IPS-20b (cell line): ENCODE measurements around the gene RPS21.
A peak's percentile ranks its signal among the peaks of the same experiment; 100 is the strongest.

Experiments
- H3K27ac ChIP-seq: one replicate; pipeline ENCODE4 v1.5.1; 2013; ENCODE audit warnings: low read length
- H3K27me3 ChIP-seq: 2 replicates; pipeline ENCODE4 v1.6.1; 2013; ENCODE audit warnings: mild to moderate bottlenecking, low read length, inconsistent platforms; ENCODE audit not compliant: insufficient read depth
- H3K36me3 ChIP-seq: 2 replicates; pipeline ENCODE4 v1.6.1; 2013; ENCODE audit warnings: low read depth, mild to moderate bottlenecking, inconsistent platforms, low read length, moderate library complexity; ENCODE audit not compliant: insufficient read depth
- H3K4me1 ChIP-seq: 2 replicates; pipeline ENCODE4 v1.6.1; 2013; ENCODE audit warnings: mild to moderate bottlenecking, control low read depth, inconsistent platforms, low read length, moderate library complexity; ENCODE audit not compliant: insufficient read depth
- H3K4me3 ChIP-seq: 2 replicates; pipeline ENCODE4 v1.5.1; 2013; ENCODE audit warnings: mild to moderate bottlenecking, low read length, inconsistent platforms
- H3K9ac ChIP-seq: 2 replicates; pipeline ENCODE4 v1.6.1; 2013; ENCODE audit warnings: low read depth, mild to moderate bottlenecking, inconsistent platforms, low read length, moderate library complexity
- H3K9me3 ChIP-seq: 2 replicates; pipeline ENCODE4 v1.6.1; 2013; ENCODE audit warnings: mild to moderate bottlenecking, low read depth, low read length, inconsistent platforms; ENCODE audit not compliant: insufficient read depth

The RPS21 gene

GRCh38 chr20:62386383-62387218 is at the start of gene RPS21:
Gene RPS21 (plus strand): TSS chr20:62387103. CDS start chr20:62387339, 236 bp downstream.
- Histone ChIP-seq H3K36me3 (peaks cover 40% of the 10 kb centered on the region), H3K4me3 (peak within 1 kb of the TSS; percentile 100), H3K9ac (peak within 1 kb of the TSS; percentile 100), H3K27me3 (no peaks in the 10 kb centered on the region), H3K4me1 (no peaks in the 10 kb centered on the region; the same call in 1 of the 2 replicates), H3K27ac (peak within 1 kb of the TSS; percentile 97), H3K9me3 (no peaks in the 10 kb centered on the region)

- Histone ChIP-seq H3K27me3 (no peaks in the 10 kb centered on the region), H3K27ac (no peak overlapping the region), H3K9me3 (no peaks in the 10 kb centered on the region), H3K4me1 (no peaks in the 10 kb centered on the region), H3K9ac (no peak overlapping the region), H3K36me3 (peaks cover 73% of the 10 kb centered on the region), H3K4me3 (no peak overlapping the region)
Observed at GRCh38 chr20:62337558-62338293, 49.2 kb upstream of the RPS21 start.

- Histone ChIP-seq H3K27ac (no peak overlapping the region), H3K36me3 (peaks cover 74% of the 10 kb centered on the region), H3K9me3 (no peaks in the 10 kb centered on the region), H3K4me1 (no peaks in the 10 kb centered on the region), H3K4me3 (no peak overlapping the region), H3K27me3 (no peaks in the 10 kb centered on the region), H3K9ac (no peak overlapping the region)
Observed at GRCh38 chr20:62338294-62338620, 48.6 kb upstream of the RPS21 start.

- Histone ChIP-seq H3K9ac (no peak overlapping the region), H3K27me3 (no peaks in the 10 kb centered on the region), H3K36me3 (peaks cover 79% of the 10 kb centered on the region), H3K4me3 (no peak overlapping the region), H3K9me3 (no peaks in the 10 kb centered on the region), H3K27ac (no peak overlapping the region), H3K4me1 (no peaks in the 10 kb centered on the region)
Observed at GRCh38 chr20:62339647-62340062, 47.2 kb upstream of the RPS21 start.

- Histone ChIP-seq H3K4me1 (no peaks in the 10 kb centered on the region), H3K4me3 (no peak overlapping the region), H3K27me3 (no peaks in the 10 kb centered on the region), H3K36me3 (peaks cover 79% of the 10 kb centered on the region), H3K27ac (no peak overlapping the region), H3K9ac (no peak overlapping the region), H3K9me3 (no peaks in the 10 kb centered on the region)
Observed at GRCh38 chr20:62342910-62343309, 44.0 kb upstream of the RPS21 start.

GRCh38 chr20:62344092-62344491 is 42.8 kb upstream of the RPS21 start:
- no peak overlapping the region for H3K9ac ChIP-seq
- peaks cover 77% of the 10 kb centered on the region for H3K36me3 ChIP-seq
- H3K27me3 ChIP-seq, result no peaks in the 10 kb centered on the region
- no peak overlapping the region for H3K4me3 ChIP-seq
- H3K4me1 ChIP-seq, result no peaks in the 10 kb centered on the region
- no peaks in the 10 kb centered on the region for H3K9me3 ChIP-seq
- H3K27ac ChIP-seq, result no peak overlapping the region

- H3K9me3 ChIP-seq, result no peaks in the 10 kb centered on the region
- H3K27ac ChIP-seq, result no peak overlapping the region
- H3K9ac ChIP-seq, result no peak overlapping the region
- no peaks in the 10 kb centered on the region for H3K27me3 ChIP-seq
- H3K4me1 ChIP-seq, result no peaks in the 10 kb centered on the region
- H3K36me3 ChIP-seq, result peaks cover 76% of the 10 kb centered on the region
- H3K4me3 ChIP-seq, result no peak overlapping the region
Observed at GRCh38 chr20:62344782-62345181, 42.1 kb upstream of the RPS21 start.

- peaks cover 78% of the 10 kb centered on the region for H3K36me3 ChIP-seq
- H3K9ac ChIP-seq, result no peak overlapping the region
- no peaks in the 10 kb centered on the region for H3K27me3 ChIP-seq
- no peaks in the 10 kb centered on the region for H3K4me1 ChIP-seq
- no peaks in the 10 kb centered on the region for H3K9me3 ChIP-seq
- H3K4me3 ChIP-seq, result no peak overlapping the region
- H3K27ac ChIP-seq, result no peak overlapping the region
Observed at GRCh38 chr20:62345681-62346370, 41.1 kb upstream of the RPS21 start.

- Histone ChIP-seq H3K9me3 (no peaks in the 10 kb centered on the region), H3K9ac (no peak overlapping the region), H3K4me3 (no peak overlapping the region), H3K27ac (no peak overlapping the region), H3K4me1 (no peaks in the 10 kb centered on the region), H3K27me3 (no peaks in the 10 kb centered on the region), H3K36me3 (peaks cover 80% of the 10 kb centered on the region)
Observed at GRCh38 chr20:62346398-62347150, 40.3 kb upstream of the RPS21 start.

GRCh38 chr20:62347151-62347404 is 39.8 kb upstream of the RPS21 start:
- Histone ChIP-seq H3K9me3 (no peaks in the 10 kb centered on the region), H3K27ac (no peak overlapping the region), H3K36me3 (peaks cover 80% of the 10 kb centered on the region), H3K4me1 (no peaks in the 10 kb centered on the region), H3K9ac (no peak overlapping the region), H3K4me3 (no peak overlapping the region), H3K27me3 (no peaks in the 10 kb centered on the region)

- Histone ChIP-seq H3K9ac (no peak overlapping the region), H3K36me3 (peaks cover 81% of the 10 kb centered on the region), H3K4me3 (no peak overlapping the region), H3K27ac (no peak overlapping the region), H3K4me1 (no peaks in the 10 kb centered on the region), H3K9me3 (no peaks in the 10 kb centered on the region), H3K27me3 (no peaks in the 10 kb centered on the region)
Observed at GRCh38 chr20:62347445-62347844, 39.5 kb upstream of the RPS21 start.
